GM21360 (cell line): ENCODE results near the gene GDPD5.

Experiments
- ATAC-seq: cut with Tn5 transposase; IDR thresholded peaks from one replicate; pipeline ENCODE4 v1.9.1; 2021; ENCODE audit warnings: mild to moderate bottlenecking, moderate library complexity; ENCODE audit not compliant: unreplicated experiment

The GDPD5 gene

GRCh38 chr11:75406338-75406777 lies 119.4 kb downstream of the GDPD5 start:
- ATAC-seq, result no peak

DNA sequence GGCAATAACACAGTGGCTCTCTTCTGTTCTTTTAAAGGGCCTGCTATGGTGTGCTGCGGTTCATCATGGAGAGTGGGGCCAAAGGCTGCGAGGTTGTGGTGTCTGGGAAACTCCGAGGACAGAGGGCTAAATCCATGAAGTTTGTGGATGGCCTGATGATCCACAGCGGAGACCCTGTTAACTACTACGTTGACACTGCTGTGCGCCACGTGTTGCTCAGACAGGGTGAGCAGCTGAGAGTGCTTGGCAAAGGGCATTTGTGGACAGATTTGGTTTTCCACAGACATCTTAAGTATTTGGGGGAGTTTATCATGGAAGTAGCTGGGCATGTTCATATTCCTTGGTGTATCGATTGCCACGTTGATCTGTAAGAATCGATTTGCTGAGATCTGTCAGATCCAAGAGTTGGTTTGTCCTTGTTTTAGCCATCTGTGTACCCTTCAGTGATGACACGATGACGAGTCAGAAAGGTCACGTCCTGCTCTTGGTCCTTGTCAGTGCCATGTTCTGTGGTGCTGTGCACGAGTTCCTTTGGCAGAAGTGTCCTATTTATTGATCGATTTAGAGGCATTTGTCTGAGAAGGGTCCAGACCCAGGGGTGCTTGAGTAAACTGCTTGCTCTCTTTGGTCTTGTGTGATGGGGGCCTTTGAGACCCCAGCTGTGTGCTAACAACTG lies 121.6 kb downstream of the GDPD5 start:
- ATAC-seq, result no peak

- ATAC-seq, result no peak
Measured at GRCh38 chr11:75403037-75403436, 122.7 kb downstream of the GDPD5 start.

GRCh38 chr11:75402002-75402773 lies 123.6 kb downstream of the GDPD5 start:
- no peak for ATAC-seq

- ATAC-seq, result no peak
Measured at GRCh38 chr11:75400146-75400865, 125.4 kb downstream of the GDPD5 start.

DNA sequence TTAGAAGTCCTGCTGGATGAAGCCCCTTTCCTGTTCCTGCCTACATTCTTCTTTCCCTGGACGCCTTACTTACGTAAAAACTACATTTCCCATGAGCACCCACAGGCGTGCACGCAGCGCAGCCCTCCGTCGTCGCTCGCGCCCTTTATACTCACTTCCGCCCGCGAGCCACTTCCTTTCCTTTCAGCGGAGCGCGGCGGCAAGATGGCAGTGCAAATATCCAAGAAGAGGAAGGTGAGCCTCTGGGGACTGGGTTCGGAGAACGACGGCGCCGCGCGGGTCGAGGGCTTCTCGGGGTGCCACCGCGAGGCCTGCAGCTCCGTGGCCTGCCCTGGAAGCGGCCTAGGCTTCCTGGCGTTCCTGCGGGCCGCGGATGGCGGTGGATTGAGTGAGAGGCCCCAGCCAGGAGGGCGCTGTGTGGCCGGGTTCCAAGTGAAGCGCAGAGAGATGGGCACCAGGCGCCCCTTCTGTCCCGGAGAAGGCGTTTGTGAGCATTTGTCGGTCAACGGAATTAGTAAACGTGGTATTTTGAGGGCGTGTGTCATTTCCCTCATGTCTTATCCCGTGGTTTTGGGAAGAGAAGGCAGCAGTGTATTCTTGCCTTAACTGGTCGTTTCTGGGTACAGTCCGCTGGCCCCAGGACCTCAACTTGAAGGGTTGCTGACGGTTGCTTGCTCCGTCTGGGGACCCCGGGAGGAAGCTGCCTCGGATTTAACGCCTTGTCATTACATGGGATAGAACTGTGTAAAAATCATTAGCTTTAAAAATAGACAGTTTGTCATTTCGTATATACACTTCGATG lies 126.2 kb downstream of the GDPD5 start, which contains the start of gene RPS3:
Gene RPS3, plus strand, starts transcription at position 175 of the 802 bp plus-strand sequence. Its CDS starts 30 bp downstream, at position 205.
- peak; percentile 88 for ATAC-seq

GRCh38 chr11:75398906-75399305 lies 126.8 kb downstream of the GDPD5 start:
- no peak for ATAC-seq

DNA sequence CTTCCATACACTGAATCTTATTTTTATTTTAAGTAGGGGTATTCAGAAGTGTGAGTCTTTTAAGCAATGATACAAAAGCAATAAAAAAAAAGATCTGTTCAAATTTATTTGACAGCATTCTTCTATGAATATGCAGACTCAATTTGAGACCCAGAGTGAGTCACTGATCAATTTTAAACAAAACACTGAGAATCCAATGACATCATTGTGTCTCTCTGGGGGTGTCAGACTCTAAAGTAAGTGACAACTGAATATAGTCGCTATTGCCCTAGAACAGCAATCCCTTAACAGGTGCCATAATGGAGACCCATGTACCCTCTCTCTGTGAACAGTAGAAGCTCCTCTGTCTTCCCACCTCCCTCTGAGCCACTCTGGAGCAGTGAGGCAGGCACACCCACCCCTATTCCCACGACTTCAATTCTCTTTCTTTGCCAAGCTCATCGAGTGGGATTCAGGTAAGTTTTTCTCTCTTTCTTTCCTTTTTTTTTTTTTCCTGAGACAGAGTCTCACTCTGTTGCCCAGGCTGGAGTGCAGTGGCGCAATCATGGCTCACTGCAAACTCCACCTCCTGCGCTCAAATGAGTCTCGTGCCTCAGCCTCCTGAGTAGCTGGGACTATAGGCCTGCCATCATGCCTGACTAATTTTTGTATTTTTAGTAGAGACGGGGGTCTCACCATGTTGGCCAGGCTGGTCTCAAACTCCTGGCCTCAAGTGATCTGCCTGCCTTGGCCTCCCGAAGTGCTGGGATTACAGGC lies 131.5 kb downstream of the GDPD5 start:
- ATAC-seq, result no peak

DNA sequence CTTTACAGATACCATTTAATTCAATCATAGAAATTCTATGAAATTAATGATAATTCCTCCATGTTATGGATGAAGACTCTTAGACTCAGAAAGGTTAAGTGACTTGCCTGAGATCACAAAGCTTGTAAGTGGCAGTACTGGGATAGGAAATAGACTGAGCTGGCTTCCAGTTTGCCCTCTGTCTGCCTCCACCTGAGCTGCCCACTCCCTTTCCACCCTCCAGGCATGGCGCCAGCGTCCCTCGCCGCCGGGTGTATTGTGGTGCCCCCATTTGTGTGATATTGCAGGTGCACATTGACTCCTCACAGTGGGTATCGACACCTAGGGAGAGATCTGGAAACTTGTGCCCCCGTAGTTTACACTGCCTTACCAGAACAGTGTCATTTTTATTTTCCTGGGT lies 135.8 kb downstream of the GDPD5 start:
- ATAC-seq, result no peak

GRCh38 chr11:75389276-75389605 lies 136.5 kb downstream of the GDPD5 start:
- ATAC-seq, result no peak

DNA sequence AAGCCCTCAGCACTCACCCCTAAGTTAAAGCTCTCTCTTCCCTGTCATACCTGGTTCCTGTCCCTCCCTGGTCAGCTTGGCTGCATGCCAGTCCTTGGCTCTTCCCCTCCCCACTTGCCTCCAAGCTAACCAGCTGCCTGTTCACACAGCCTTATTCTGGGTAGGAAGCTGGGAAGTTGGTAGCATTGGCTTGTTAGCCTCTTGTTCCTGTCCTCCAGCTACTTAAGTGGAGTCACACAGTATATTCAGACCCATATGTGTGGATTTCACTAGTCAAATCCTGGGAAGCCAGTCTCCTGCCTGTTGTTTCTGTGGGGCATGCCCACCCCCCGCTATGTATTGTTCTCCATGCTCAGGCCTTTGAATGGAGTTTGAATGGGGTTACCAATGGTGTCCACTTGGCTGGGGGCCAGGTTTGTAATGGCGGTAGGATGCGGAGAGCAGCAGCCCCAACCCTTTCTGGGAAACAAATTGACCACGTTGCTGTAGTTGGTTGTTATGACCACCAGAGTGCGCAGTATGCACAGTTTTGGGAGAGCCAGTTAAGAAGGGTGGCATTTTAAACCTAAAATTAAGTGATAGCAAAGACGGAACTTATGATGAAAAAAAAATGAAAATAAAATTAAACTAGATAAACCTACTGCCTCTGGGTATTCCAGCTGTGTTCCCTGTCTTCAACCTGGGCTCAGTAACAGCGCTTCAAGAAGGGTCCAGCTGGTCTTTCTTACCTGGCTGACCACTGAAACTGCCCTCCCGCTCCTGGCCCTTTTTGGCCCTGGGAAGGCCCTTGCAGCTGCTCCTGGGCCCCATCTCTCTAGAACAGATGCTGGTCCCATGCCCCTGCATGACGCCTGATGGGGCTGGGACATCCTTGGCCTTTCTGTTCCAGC lies 137.1 kb downstream of the GDPD5 start:
- ATAC-seq, result peak; percentile 73

GRCh38 chr11:75387736-75388294 lies 137.9 kb downstream of the GDPD5 start:
- no peak for ATAC-seq

GRCh38 chr11:75386942-75387630 lies 138.7 kb downstream of the GDPD5 start:
- ATAC-seq, result no peak
